GM12891 (cell line): Measurements from ENCODE around the gene NEURL1B.

ENCODE experiments used
- POLR2A ChIP-seq: IDR thresholded peaks from 2 replicates; pipeline ENCODE4 v1.6.1; 2011; ENCODE audit warnings: low read depth, low read length, control low read depth
- POLR2AphosphoS5 ChIP-seq: IDR thresholded peaks from 2 replicates; pipeline ENCODE4 v1.6.1; 2011; ENCODE audit warnings: low read depth, low read length, control low read depth
- SPI1 ChIP-seq: IDR thresholded peaks from 2 replicates; pipeline ENCODE4 v1.6.1; 2011; ENCODE audit warnings: low read depth, low read length, control low read depth
- TAF1 ChIP-seq: IDR thresholded peaks from 2 replicates; pipeline ENCODE4 v1.6.1; 2011; ENCODE audit warnings: low read depth, low read length, control low read depth

DNA sequence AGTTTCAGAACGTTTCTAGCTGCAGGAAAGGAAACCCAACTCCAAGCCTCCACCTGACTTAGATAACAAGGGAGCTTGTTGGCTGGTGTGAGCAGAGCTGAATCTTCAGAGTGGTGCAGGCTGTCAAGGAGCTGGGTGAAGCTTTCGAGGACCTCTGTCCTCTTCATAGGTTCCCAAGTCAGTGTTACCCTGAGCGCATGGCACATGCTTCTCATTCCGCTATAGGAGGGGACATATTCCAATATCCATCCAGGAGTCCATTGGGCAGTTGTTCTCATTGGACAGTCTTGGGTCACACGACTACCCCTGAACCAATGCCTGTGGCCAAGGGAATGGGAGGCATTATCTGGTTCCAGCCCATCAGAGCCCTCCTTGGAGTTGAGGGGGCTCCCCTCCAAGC is 79.6 kb downstream of the NEURL1B start:
- TF ChIP-seq TAF1 (no peak), POLR2A (no peak), POLR2AphosphoS5 (no peak), SPI1 (no peak)
